Lower leg skin (tissue), 3 donors: ENCODE data around the gene PLA2G4A.

ENCODE experiments used
- POLR2A ChIP-seq, 2 donors: fragments of 450-650 bp; IDR thresholded peaks; one replicate each; pipeline ENCODE4 v1.6.1; 2016 to 2017; ENCODE audit warnings: antibody characterized with exemption in 2 of 2, mild to moderate bottlenecking in 1 of 2, moderate library complexity in 1 of 2
- TF ChIP-seq, protein P1 (sequence below), 3 donors: fragments of 450-650 bp; IDR thresholded peaks; one replicate each; pipeline ENCODE4 v1.5.1; 2016; ENCODE audit warnings: antibody characterized with exemption in 3 of 3, mild to moderate bottlenecking in 3 of 3, moderate library complexity in 2 of 3

DNA sequence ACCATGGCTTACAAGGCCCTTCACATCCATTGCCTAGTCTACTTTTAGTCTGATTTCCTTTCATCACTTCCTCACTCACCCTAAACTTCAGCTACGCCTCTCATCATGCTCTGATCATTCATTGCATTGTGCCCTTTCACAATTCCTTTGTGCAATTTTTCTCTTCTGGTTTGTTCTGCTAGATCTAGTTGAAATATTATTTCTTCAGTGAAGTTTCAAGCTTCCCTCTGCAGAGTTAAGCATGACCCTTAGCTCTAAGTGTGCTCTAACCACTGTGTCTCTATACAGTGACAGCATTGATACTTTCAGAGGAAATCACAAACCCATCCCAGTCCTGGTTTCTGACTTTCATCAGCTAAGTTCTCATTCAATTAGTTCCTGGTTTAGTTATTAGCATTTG, 166.1 kb downstream of the PLA2G4A start:
- TF ChIP-seq, protein P1, sequence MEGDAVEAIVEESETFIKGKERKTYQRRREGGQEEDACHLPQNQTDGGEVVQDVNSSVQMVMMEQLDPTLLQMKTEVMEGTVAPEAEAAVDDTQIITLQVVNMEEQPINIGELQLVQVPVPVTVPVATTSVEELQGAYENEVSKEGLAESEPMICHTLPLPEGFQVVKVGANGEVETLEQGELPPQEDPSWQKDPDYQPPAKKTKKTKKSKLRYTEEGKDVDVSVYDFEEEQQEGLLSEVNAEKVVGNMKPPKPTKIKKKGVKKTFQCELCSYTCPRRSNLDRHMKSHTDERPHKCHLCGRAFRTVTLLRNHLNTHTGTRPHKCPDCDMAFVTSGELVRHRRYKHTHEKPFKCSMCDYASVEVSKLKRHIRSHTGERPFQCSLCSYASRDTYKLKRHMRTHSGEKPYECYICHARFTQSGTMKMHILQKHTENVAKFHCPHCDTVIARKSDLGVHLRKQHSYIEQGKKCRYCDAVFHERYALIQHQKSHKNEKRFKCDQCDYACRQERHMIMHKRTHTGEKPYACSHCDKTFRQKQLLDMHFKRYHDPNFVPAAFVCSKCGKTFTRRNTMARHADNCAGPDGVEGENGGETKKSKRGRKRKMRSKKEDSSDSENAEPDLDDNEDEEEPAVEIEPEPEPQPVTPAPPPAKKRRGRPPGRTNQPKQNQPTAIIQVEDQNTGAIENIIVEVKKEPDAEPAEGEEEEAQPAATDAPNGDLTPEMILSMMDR (IDR thresholded peaks at IDR 0.05): no peak
- no peak for TF ChIP-seq POLR2A (IDR thresholded peaks at IDR 0.05)
